Measurements from ENCODE around the gene SIGLEC15.

SIGLEC15 gene

DNA sequence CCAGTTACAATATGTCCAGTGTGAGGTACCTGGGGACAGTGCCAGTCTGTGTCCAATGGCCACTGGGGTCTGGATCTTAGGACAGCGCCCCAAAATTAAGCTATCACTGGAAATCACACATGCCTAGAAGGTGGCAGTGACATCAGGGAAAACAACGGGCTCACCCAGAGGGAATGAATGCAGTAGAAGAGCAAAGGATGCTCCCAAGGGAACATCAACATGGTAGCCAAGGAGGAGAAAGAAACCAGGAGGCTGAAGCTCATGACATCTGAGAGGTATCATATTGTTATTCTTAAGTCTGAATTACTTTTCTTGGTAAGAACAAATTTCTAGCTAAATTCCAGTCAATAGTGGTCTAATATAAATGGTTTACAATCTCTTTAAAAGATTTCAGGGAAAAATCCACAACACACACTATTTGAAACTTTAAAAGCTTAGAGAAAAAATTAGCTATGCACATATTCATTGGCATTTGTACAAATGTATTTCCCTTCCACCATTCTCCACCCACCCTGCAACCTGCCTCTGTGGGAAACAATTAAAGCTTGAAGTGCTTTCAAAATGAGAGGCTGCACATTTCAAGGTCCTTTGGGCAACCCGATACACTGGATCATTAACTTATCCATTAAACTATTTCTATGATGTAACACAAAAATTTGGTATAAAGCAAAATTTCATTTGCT is 55.5 kb downstream of the SIGLEC15 start:
- DNase-seq, result no peak

DNA sequence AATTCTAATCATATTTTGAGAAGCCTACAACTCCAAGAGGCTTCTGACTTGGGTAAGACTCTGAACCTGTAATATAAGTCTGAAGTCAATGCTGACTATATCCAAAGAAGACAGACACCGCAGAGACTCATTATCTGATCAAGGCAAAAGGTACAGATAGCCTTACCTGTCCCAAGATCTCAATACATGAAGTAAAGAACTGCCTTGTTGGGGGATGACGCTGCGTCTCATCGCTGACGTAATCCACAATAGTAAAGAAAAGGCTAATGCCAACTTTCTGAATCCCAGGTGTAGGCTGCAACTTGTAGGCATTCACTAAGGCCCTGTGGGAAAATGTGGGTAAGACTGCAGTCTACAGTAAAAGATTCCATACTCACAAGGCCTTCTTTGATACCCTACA is 62.1 kb downstream of the SIGLEC15 start:
- DNase-seq, result no peak

DNA sequence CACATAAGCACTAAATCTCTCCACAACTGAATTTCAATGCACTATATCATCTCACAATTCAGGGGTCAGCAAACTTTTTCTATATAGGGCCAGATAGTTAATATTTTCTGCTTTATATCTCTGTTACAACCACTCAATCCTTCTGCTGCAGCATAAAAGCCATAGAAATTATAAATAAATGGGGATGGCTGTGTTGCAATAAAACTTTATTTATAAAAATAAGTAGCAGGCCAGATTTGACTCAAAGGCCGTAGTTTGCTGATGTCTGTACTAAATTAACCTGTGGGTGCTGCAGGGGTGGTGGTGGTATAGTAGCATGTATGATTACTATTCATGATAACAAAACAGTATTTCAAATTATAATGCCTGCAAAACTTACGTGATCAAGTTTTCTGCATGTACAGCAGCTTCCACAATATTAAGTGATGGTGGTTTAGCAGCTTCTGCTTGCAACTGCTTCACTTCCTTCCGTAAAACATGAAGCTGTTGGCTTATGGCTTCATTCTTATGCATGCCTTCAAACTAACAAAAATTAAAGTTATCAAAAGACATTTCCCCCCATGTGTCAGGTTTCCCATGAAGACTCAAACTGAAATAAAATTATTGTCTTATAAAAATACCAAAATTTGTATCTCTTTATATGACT is 64.1 kb downstream of the SIGLEC15 start:
- no peak for DNase-seq

DNA sequence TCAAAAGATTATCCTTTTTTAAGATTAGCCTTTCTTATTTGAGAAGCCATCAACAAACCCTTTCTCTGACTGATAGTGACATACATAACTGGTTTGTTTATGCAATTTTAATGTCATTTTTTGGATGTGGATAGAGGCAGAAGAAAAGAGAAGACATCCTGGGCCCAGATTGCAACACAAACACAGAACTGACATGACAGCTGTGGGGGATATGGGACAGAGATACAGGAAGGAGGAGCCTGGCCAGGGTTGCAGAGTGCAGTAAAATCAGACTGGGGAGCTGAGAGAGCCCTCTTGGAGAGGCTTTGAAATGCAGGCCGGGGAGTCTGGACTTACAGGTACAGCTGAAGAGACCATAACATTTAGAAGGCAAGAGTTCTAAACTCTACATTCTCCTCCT is 65.1 kb downstream of the SIGLEC15 start:
- DNase-seq, result no peak

DNA sequence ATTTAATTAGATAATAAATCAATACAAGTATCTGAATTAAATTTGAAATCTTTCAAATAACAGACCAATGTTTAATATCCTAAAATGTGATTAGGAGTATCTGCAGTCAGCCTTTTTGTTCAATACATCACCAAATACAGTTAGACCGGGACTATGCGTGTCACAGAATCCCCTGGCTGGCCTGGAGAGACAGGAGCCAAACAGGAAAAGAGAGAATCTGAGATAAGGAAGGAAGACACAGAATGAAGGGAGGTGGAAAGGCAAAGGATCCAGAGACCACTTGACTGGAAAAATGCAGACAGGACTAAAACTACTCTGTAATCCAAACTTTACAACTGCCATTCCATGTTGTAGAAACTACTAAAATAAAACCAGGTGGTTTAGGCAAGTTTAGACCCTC is 66.3 kb downstream of the SIGLEC15 start:
- no peak for DNase-seq

All from NCI-H446 (cell line).